ENCODE data around the gene ITGB8. TPM values are rescaled to one million over a fixed set of nuclear protein-coding genes. Genes with fewer than 3 reads are reported as not detected.
"Not testable (repeated sequence)": the region's sequence is repeated elsewhere in the genome, so short reads cannot be mapped to it uniquely, and the experiment has no call there.

ITGB8 gene
- polyA plus RNA-seq, 3 donors from 2014 or later = not detected

DNA sequence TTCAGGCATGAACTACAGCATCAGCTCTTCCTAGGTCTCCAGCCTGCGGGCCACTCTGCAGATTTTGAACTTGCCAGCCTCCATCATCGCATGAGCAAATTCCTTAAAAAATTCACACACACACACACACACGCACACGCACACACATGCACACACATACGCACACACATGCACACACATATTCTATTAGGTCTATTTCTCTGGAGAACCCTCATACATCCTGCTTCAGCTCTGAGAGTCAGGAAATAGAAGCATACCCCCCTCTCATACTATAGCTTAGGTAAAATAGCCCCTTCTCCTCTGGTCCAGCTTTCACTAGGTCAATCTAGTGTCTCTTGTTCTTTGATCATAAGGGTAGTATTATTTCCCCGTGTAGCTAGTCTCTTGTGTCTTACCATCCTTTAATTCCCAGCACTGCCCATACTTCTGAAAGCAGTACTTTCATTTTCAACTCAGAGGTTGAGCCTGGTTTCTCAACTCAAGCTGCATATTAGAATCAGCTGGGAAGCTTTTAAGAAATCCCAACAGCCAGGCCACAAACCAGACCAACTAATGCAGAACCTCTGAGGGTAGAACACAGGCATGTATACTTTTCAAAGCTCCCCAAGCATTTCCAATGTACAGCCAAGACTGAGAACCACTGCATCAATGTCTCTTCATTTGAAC is 30.9 kb upstream of the ITGB8 start:
- no peak for DNase-seq
- Mint-ChIP-seq H3K9me3 (peaks cover 0 to 14% (median 3%) of the 10 kb centered on the region in 6 donors), H3K4me1 (peaks cover 0 to 6% of the 10 kb centered on the region in 2 donors), H3K36me3 (no peaks in the 10 kb centered on the region), H3K4me3 (no peak overlapping the region), H3K27ac (no peak overlapping the region), H3K27me3 (ENCODE audit: low read depth in 3 of 3) (no peaks in the 10 kb centered on the region)

DNA sequence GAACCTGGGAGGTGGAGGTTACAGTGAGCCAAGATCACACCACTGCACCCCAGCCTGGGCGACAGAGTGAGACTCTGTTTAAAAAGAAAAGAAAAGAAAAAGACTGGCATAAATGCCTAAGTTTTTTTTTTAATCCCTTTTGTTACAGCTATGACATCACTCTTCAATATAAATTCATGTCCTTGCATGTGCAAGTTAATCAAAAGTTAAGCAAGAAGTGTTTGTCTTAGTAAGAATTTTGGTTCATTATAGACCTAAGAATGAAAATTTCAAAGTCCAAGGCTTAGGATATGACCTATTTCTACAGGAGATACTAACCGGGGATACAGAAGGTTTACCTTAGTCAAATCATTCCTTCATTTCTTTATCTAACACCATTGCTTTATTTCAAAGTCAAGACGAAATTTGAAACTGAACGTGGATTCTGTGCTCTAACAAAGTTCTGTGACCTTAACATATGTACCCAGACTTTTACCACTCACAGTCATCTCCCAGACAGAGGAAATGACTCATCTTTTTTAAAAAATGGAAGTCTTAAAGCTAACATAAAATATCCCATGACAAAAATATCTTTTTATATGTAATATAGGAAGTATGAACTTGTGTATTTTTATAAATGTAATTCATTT is 29.3 kb upstream of the ITGB8 start:
- H3K4me3 Mint-ChIP-seq = no peak overlapping the region
- no peaks in the 10 kb centered on the region for H3K36me3 Mint-ChIP-seq
- H3K4me1 Mint-ChIP-seq = peaks cover 0 to 6% of the 10 kb centered on the region in 2 donors
- H3K27ac Mint-ChIP-seq = no peak overlapping the region
- peaks cover 0 to 9% (median 0%) of the 10 kb centered on the region in 6 donors for H3K9me3 Mint-ChIP-seq
- DNase-seq = no peak
- H3K27me3 Mint-ChIP-seq (ENCODE audit: low read depth in 3 of 3) = no peaks in the 10 kb centered on the region

GRCh38 chr7:20302300-20302699 is 28.4 kb upstream of the ITGB8 start:
- not testable (repeated sequence) for H3K4me1 Mint-ChIP-seq; H3K36me3 Mint-ChIP-seq; H3K4me3 Mint-ChIP-seq; DNase-seq; H3K9me3 Mint-ChIP-seq; H3K27ac Mint-ChIP-seq; H3K27me3 Mint-ChIP-seq (ENCODE audit: low read depth in 3 of 3)

GRCh38 chr7:20302891-20303290 is 27.8 kb upstream of the ITGB8 start:
- Mint-ChIP-seq H3K36me3 (no peaks in the 10 kb centered on the region), H3K4me1 (peaks cover 0 to 6% of the 10 kb centered on the region in 2 donors), H3K27me3 (ENCODE audit: low read depth in 3 of 3) (no peaks in the 10 kb centered on the region), H3K9me3 (peaks cover 0 to 9% (median under 1%) of the 10 kb centered on the region in 6 donors), H3K4me3 (no peak overlapping the region), H3K27ac (no peak overlapping the region)
- DNase-seq = no peak

DNA sequence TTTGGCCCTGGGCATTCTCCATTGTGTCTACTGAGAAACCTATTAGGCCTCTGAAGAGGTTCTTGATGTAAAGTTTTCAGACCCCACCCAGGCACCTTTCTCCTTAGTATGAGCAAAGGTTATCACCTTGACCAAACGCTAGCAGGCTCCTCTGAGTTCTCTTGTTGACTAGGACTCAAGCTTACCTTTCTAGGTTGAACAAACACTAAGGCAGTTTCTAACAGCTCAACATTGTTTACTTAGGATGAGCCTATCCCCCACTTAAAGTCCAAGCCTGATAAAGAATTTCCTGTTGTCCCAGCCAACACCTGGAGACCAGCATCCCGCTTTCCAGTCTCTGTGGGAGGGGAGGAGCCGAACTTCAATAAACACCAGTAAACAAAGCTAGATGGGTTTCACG is 26.3 kb upstream of the ITGB8 start:
- Mint-ChIP-seq H3K36me3 (no peaks in the 10 kb centered on the region), H3K4me3 (no peak overlapping the region), H3K27me3 (ENCODE audit: low read depth in 3 of 3) (no peaks in the 10 kb centered on the region), H3K27ac (no peak overlapping the region), H3K4me1 (peaks cover 0 to 6% of the 10 kb centered on the region in 2 donors), H3K9me3 (peaks cover 0 to 9% (median 2%) of the 10 kb centered on the region in 6 donors)
- DNase-seq = no peak

DNA sequence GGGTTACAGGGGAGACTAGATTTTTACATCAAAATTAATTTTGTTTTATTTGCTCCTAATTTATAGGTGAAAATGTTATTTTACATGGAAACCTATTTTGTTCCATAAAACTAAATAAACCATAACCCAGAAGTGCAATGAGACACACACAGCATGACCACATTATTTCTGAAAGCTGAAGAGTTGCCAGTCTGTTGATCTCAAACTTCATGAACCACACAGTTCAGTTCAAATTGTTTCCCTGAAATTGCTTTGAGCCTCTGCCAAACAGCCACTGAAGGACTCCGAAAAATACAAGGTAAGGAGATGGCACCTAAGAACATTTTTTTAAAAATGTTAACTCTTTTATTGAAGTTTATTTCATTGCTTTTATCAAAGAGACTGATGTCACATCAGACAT is 25.0 kb upstream of the ITGB8 start:
- Mint-ChIP-seq H3K36me3 (no peaks in the 10 kb centered on the region), H3K4me1 (no peaks in the 10 kb centered on the region), H3K4me3 (no peak overlapping the region), H3K27me3 (ENCODE audit: low read depth in 3 of 3) (no peaks in the 10 kb centered on the region), H3K9me3 (peaks cover 0 to 9% (median 2%) of the 10 kb centered on the region in 6 donors), H3K27ac (no peak overlapping the region)
- DNase-seq = no peak

GRCh38 chr7:20306180-20306946 is 24.3 kb upstream of the ITGB8 start:
- Mint-ChIP-seq H3K36me3 (no peaks in the 10 kb centered on the region), H3K27ac (no peak overlapping the region), H3K4me1 (no peaks in the 10 kb centered on the region), H3K27me3 (ENCODE audit: low read depth in 3 of 3) (no peaks in the 10 kb centered on the region), H3K9me3 (peaks cover 0 to 8% (median 2%) of the 10 kb centered on the region in 6 donors), H3K4me3 (no peak overlapping the region)
- no peak for DNase-seq

DNA sequence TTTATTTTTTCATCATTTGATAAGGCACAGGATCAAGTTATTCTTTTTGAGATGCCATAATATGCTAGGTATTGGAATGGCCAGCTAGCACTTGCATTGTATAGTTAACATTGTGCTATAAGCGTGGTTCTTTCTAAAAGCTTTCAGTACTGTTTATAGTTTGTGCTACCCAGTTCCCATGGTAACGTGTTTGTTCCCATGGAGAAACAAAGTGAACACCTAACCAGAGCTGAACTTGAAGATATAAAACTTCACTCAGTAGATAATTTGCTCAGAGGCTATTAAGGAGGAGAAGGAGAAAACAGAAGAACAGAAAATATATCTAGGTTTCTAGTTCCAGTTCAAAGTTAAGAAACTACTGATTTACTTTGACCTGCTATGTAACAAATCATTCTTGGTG is 23.6 kb upstream of the ITGB8 start:
- no peak overlapping the region for H3K27ac Mint-ChIP-seq
- no peaks in the 10 kb centered on the region for H3K27me3 Mint-ChIP-seq (ENCODE audit: low read depth in 3 of 3)
- H3K9me3 Mint-ChIP-seq = peaks cover 0 to 8% (median 2%) of the 10 kb centered on the region in 6 donors
- H3K36me3 Mint-ChIP-seq = no peaks in the 10 kb centered on the region
- no peak for DNase-seq
- H3K4me3 Mint-ChIP-seq = no peak overlapping the region
- no peaks in the 10 kb centered on the region for H3K4me1 Mint-ChIP-seq

- DNase-seq = no peak
- no peaks in the 10 kb centered on the region for H3K4me1 Mint-ChIP-seq
- H3K36me3 Mint-ChIP-seq = no peaks in the 10 kb centered on the region
- H3K27ac Mint-ChIP-seq = no peak overlapping the region
- peaks cover 0 to 2% (median 0%) of the 10 kb centered on the region in 3 donors for H3K27me3 Mint-ChIP-seq (ENCODE audit: low read depth in 3 of 3)
- no peak overlapping the region for H3K4me3 Mint-ChIP-seq
- peaks cover 0 to 7% (median 2%) of the 10 kb centered on the region in 6 donors for H3K9me3 Mint-ChIP-seq
Observed at GRCh38 chr7:20307901-20308300, 22.8 kb upstream of the ITGB8 start.

GRCh38 chr7:20310301-20310700 is 20.4 kb upstream of the ITGB8 start:
- no peaks in the 10 kb centered on the region for H3K36me3 Mint-ChIP-seq
- H3K27me3 Mint-ChIP-seq (ENCODE audit: low read depth in 3 of 3) = peaks cover 0 to 2% (median 0%) of the 10 kb centered on the region in 3 donors
- no peak overlapping the region for H3K27ac Mint-ChIP-seq
- no peak for DNase-seq
- peaks cover 0 to 6% (median 1%) of the 10 kb centered on the region in 6 donors for H3K9me3 Mint-ChIP-seq
- H3K4me3 Mint-ChIP-seq = no peak overlapping the region
- H3K4me1 Mint-ChIP-seq = no peaks in the 10 kb centered on the region

- H3K9me3 Mint-ChIP-seq = peaks cover 0 to 6% (median under 1%) of the 10 kb centered on the region in 6 donors
- H3K27me3 Mint-ChIP-seq (ENCODE audit: low read depth in 3 of 3) = peaks cover 0 to 2% (median 0%) of the 10 kb centered on the region in 3 donors
- no peaks in the 10 kb centered on the region for H3K4me1 Mint-ChIP-seq
- H3K27ac Mint-ChIP-seq = no peak overlapping the region
- no peak overlapping the region for H3K4me3 Mint-ChIP-seq
- H3K36me3 Mint-ChIP-seq = no peaks in the 10 kb centered on the region
- peak in 1 of 3 donors; percentile 2 for DNase-seq
Observed at GRCh38 chr7:20310963-20311742, 19.5 kb upstream of the ITGB8 start.

DNA sequence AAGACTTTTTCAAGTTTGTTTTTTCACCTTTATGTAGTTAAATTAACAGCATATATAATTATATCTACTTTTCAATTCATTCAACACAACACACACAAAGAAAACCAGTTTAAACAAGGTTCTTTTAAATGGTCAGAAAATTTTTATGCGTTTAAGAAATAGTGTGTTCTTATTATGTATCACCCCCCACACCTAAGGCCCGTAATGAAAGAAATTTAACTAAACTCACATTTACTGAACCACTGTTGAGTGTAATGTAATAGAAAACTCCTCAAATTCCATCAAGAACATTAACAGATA is 19.0 kb upstream of the ITGB8 start:
- no peak for DNase-seq
- peaks cover 0 to 2% (median 0%) of the 10 kb centered on the region in 3 donors for H3K27me3 Mint-ChIP-seq (ENCODE audit: low read depth in 3 of 3)
- H3K36me3 Mint-ChIP-seq = no peaks in the 10 kb centered on the region
- no peaks in the 10 kb centered on the region for H3K4me1 Mint-ChIP-seq
- no peak overlapping the region for H3K27ac Mint-ChIP-seq
- H3K4me3 Mint-ChIP-seq = no peak overlapping the region
- H3K9me3 Mint-ChIP-seq = peaks cover 0 to 6% (median 0%) of the 10 kb centered on the region in 6 donors

GRCh38 chr7:20312562-20312961 is 18.1 kb upstream of the ITGB8 start:
- H3K36me3 Mint-ChIP-seq = no peaks in the 10 kb centered on the region

More at GRCh38 chr7:20312562-20312961, 18.1 kb upstream of the ITGB8 start:
- Mint-ChIP-seq H3K27ac (no peak overlapping the region), H3K27me3 (ENCODE audit: low read depth in 3 of 3) (peaks cover 0 to 2% (median 0%) of the 10 kb centered on the region in 3 donors), H3K4me1 (no peaks in the 10 kb centered on the region), H3K4me3 (no peak overlapping the region), H3K9me3 (peaks cover 0 to 6% (median 0%) of the 10 kb centered on the region in 6 donors)
- no peak for DNase-seq

Measured in immature natural killer cell (primary cell).